Mesothelial cell of epicardium (in vitro differentiated cells): ENCODE measurements around the gene ITPKC. TPM values are rescaled to one million over a fixed set of nuclear protein-coding genes. Genes with fewer than 3 reads are reported as not detected.

Experiments used
- DNase-seq, 2 experiments: peaks; one replicate each; pipeline ENCODE4 v3.0.0; 2021; ENCODE audit warnings: low spot score in 2 of 2; ENCODE audit not compliant: unreplicated experiment in 2 of 2
- H3K27ac Mint-ChIP-seq: 2 replicates; pipeline ENCODE4 v1.8.0; 2021; ENCODE audit warnings: mixed read lengths
- H3K27me3 Mint-ChIP-seq: 2 replicates; pipeline ENCODE4 v1.8.0; 2021; ENCODE audit warnings: low read depth, mixed read lengths
- H3K36me3 Mint-ChIP-seq: 2 replicates; pipeline ENCODE4 v1.8.0; 2021; ENCODE audit warnings: mixed read lengths
- H3K4me1 Mint-ChIP-seq: 2 replicates; pipeline ENCODE4 v1.8.0; 2021; ENCODE audit warnings: mixed read lengths
- H3K4me3 Mint-ChIP-seq: 2 replicates; pipeline ENCODE4 v1.8.0; 2021; ENCODE audit warnings: mild to moderate bottlenecking, moderate library complexity, mixed read lengths
- H3K9me3 Mint-ChIP-seq: 2 replicates; pipeline ENCODE4 v1.8.0; 2021; ENCODE audit warnings: mixed read lengths
- total RNA-seq: library from RNA; stranded (reverse); gene quantifications from 3 replicates; pipeline ENCODE4 v1.2.1, GENCODE V29; 2021
- TF ChIP-seq, protein P1 (sequence below): fragments of 200-600 bp; sonication (generic); IDR thresholded peaks from one replicate; pipeline ENCODE4 v1.5.0; 2021; ENCODE audit warnings: antibody characterized with exemption; ENCODE audit not compliant: unreplicated experiment

ITPKC gene
- total RNA-seq, 1 donor from 2014 or later: 28.3 TPM

DNA sequence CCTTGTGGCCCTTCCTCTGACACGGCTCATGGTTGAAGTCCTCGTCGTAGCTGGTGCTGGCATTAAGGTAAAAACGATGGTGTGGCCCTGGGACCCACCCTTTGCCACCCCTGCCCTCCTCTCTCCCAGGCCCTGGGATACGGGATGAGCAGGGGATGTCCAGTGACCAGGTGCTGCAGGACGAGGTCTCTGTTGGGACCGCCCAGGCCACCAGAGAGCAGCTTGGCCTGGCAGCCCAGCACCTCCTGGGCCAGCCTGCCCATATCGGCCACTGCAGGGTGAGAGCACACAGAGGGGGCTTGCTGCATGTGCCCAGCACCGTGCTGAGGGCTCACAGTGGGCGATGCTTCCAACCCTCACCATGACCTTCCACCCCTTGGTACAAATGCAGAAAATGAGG is 27.0 kb downstream of the ITPKC start:
- TF ChIP-seq, protein P1, sequence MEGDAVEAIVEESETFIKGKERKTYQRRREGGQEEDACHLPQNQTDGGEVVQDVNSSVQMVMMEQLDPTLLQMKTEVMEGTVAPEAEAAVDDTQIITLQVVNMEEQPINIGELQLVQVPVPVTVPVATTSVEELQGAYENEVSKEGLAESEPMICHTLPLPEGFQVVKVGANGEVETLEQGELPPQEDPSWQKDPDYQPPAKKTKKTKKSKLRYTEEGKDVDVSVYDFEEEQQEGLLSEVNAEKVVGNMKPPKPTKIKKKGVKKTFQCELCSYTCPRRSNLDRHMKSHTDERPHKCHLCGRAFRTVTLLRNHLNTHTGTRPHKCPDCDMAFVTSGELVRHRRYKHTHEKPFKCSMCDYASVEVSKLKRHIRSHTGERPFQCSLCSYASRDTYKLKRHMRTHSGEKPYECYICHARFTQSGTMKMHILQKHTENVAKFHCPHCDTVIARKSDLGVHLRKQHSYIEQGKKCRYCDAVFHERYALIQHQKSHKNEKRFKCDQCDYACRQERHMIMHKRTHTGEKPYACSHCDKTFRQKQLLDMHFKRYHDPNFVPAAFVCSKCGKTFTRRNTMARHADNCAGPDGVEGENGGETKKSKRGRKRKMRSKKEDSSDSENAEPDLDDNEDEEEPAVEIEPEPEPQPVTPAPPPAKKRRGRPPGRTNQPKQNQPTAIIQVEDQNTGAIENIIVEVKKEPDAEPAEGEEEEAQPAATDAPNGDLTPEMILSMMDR: no peak
- Mint-ChIP-seq H3K27ac (no peak overlapping the region), H3K9me3 (no peaks in the 10 kb centered on the region), H3K27me3 (no peaks in the 10 kb centered on the region), H3K4me1 (peaks cover 14% of the 10 kb centered on the region), H3K36me3 (peaks cover under 1% of the 10 kb centered on the region), H3K4me3 (no peak overlapping the region)
- no peak for DNase-seq

GRCh38 chr19:40744554-40745401 is 27.9 kb downstream of the ITPKC start:
- Mint-ChIP-seq H3K27me3 (no peaks in the 10 kb centered on the region), H3K36me3 (no peaks in the 10 kb centered on the region), H3K9me3 (no peaks in the 10 kb centered on the region), H3K27ac (peak overlapping the region; percentile 89), H3K4me1 (peaks cover 22% of the 10 kb centered on the region), H3K4me3 (no peak overlapping the region)
- DNase-seq: no peak
- TF ChIP-seq, protein P1: no peak

DNA sequence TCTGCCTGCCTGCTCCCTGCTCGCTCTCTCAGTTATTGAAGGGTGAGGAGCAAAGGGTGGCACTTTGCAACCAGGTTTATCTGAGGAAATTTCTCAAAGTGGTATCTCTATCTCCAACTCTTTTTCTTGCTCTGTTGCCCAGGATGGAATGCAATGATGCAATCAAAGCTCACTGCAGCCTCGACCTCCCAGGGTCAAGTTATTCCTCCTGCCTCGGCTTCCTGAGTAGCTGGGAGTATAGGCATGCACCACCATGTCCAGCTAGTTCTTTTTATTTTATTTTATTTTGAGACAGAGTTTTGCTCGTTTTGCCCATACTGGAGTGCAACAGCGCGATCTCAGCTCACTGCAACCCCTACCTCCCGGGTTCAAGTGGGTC is 28.5 kb downstream of the ITPKC start:
- no peak overlapping the region for H3K4me3 Mint-ChIP-seq
- TF ChIP-seq, protein P1: no peak
- no peaks in the 10 kb centered on the region for H3K27me3 Mint-ChIP-seq
- peak overlapping the region; percentile 89 for H3K27ac Mint-ChIP-seq
- H3K4me1 Mint-ChIP-seq: peaks cover 28% of the 10 kb centered on the region
- no peak for DNase-seq
- H3K9me3 Mint-ChIP-seq: no peaks in the 10 kb centered on the region
- no peaks in the 10 kb centered on the region for H3K36me3 Mint-ChIP-seq

DNA sequence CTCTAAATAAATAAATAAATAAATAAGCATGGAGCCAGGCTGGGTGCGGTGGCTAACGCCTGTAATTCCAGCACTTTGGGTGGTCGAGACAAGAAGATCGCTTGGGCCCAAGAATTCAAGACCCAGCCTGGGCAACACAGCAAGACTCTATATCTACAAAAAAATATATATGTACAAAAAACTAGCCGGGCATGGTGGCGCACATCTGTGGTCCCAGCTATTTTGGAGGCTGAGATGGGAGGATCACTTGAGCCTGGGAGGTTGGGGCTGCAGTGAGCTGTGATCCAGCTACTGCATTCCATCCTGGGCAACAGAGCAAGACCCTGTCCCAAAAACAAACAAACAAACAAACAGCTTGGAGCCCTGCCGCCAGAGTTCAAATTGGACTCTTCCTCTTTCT is 30.6 kb downstream of the ITPKC start:
- Mint-ChIP-seq H3K27me3 (no peaks in the 10 kb centered on the region), H3K27ac (no peak overlapping the region), H3K36me3 (peaks cover under 1% of the 10 kb centered on the region), H3K4me1 (peaks cover 43% of the 10 kb centered on the region), H3K9me3 (no peaks in the 10 kb centered on the region), H3K4me3 (no peak overlapping the region)
- TF ChIP-seq, protein P1: no peak
- DNase-seq: no peak

- Mint-ChIP-seq H3K4me1 (peaks cover 52% of the 10 kb centered on the region), H3K27me3 (no peaks in the 10 kb centered on the region), H3K36me3 (peaks cover 10% of the 10 kb centered on the region), H3K27ac (peak within 1 kb of the TSS; percentile 97), H3K9me3 (no peaks in the 10 kb centered on the region), H3K4me3 (peak within 1 kb of the TSS; percentile 90)
- TF ChIP-seq, protein P1: no peak
- DNase-seq: peak; percentile 99
Measured at GRCh38 chr19:40750058-40750873, 33.4 kb downstream of the ITPKC start, which contains the start of gene ACTMAP. ACTMAP (minus strand) TSS chr19:40750477; CDS start chr19:40749803, 674 bp downstream.
